ENCODE results near the gene MAP7D3. TPM values are rescaled to one million over a fixed set of nuclear protein-coding genes. Genes with fewer than 3 reads are reported as not detected.

MAP7D3 gene
- total and polyA plus RNA-seq, 3 donors from 2014 or later, result 14.7 to 44.0 (median 38.2) TPM

DNA sequence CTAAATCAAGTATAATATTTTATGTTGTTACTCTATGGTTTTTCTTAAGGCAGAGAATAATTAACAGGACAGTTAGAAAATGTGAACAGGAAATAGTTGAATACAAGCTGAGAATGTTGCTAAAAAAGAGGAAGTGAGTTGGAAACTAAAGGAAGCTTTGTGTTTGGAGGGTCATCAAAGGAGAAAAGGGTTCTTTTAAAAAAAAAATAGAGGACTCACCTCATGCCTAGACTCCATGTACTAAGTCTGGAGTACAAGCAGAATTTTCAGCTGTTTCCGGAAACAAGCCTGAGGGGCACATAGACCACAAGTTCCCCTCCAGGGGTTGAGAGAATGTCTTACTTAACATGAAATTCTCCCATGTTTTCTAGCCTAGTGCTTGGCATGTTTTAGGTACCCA, 20.1 kb upstream of the MAP7D3 start:
- H3K27me3 ChIP-seq, result no peaks in the 10 kb centered on the region
- H3K4me3 ChIP-seq, result no peak overlapping the region
- no peak for DNase-seq
- H3K27ac ChIP-seq, result no peak overlapping the region
- H3K36me3 ChIP-seq (ENCODE audit: low read depth, missing control alignments), result no peaks in the 10 kb centered on the region
- H3K9me3 ChIP-seq, result no peaks in the 10 kb centered on the region
- 95 to 100% methylated on average over 1 of the region's 1 CpG for WGBS, 2 donors
- no peak for TF ChIP-seq POLR2A (IDR thresholded peaks at IDR 0.05)
- no peak for TF ChIP-seq CTCF (IDR thresholded peaks at IDR 0.05)
- intact Hi-C loops (cut with DNase I; ENCODE audit: low total_unique reads), result no loop called here
- H3K4me1 ChIP-seq, result no peaks in the 10 kb centered on the region

GRCh38 chrX:136269921-136270320, 18.7 kb upstream of the MAP7D3 start:
- Histone ChIP-seq H3K4me3 (no peak overlapping the region), H3K4me1 (no peaks in the 10 kb centered on the region), H3K36me3 (ENCODE audit: low read depth, missing control alignments) (no peaks in the 10 kb centered on the region), H3K27me3 (no peaks in the 10 kb centered on the region), H3K9me3 (no peaks in the 10 kb centered on the region), H3K27ac (no peak overlapping the region)
- no peak for TF ChIP-seq POLR2A (IDR thresholded peaks at IDR 0.05)
- TF ChIP-seq CTCF (IDR thresholded peaks at IDR 0.05), result no peak
- intact Hi-C loops (cut with DNase I; ENCODE audit: low total_unique reads), result no loop called here
- DNase-seq, result no peak
- whole genome bisulfite sequencing, 2 donors, result 82 to 88% methylated on average over 1 of the region's 1 CpG

GRCh38 chrX:136268051-136269048, 17.1 kb upstream of the MAP7D3 start:
- Histone ChIP-seq H3K9me3 (no peaks in the 10 kb centered on the region), H3K36me3 (ENCODE audit: low read depth, missing control alignments) (no peaks in the 10 kb centered on the region), H3K27me3 (no peaks in the 10 kb centered on the region), H3K27ac (no peak overlapping the region), H3K4me3 (no peak overlapping the region), H3K4me1 (no peaks in the 10 kb centered on the region)
- WGBS, 2 donors, result 58 to 60% methylated on average over 4 to 5 of the region's 5 CpGs
- intact Hi-C loops (cut with DNase I; ENCODE audit: low total_unique reads), result no loop called here
- TF ChIP-seq CTCF (IDR thresholded peaks at IDR 0.05), result peak in 2 of 3 experiments; percentile 48 to 53
- TF ChIP-seq POLR2A (IDR thresholded peaks at IDR 0.05), result no peak
- peak; percentile 40 for DNase-seq

- intact Hi-C loops (cut with DNase I; ENCODE audit: low total_unique reads), result no loop called here
- WGBS, 2 donors, result 93 to 100% methylated on average over 1 of the region's 1 CpG
- no peak for DNase-seq
- Histone ChIP-seq H3K9me3 (no peaks in the 10 kb centered on the region), H3K27me3 (no peaks in the 10 kb centered on the region), H3K36me3 (ENCODE audit: low read depth, missing control alignments) (no peaks in the 10 kb centered on the region), H3K27ac (no peak overlapping the region), H3K4me3 (no peak overlapping the region), H3K4me1 (no peaks in the 10 kb centered on the region)
- TF ChIP-seq CTCF (IDR thresholded peaks at IDR 0.05) (no peak), POLR2A (IDR thresholded peaks at IDR 0.05) (no peak)
Measured at GRCh38 chrX:136266828-136267227, 15.6 kb upstream of the MAP7D3 start.
